ENCODE results near the gene CDH24.
"Not testable (repeated sequence)": the region's sequence is repeated elsewhere in the genome, so short reads cannot be mapped to it uniquely, and the experiment has no call there.

GRCh38 chr14:23013749-23014054, 43.6 kb downstream of the CDH24 start:
- not testable (repeated sequence) for TF ChIP-seq CTCF (IDR thresholded peaks at IDR 0.05); POLR2AphosphoS5 (IDR thresholded peaks at IDR 0.05); EP300 (IDR thresholded peaks at IDR 0.05); POLR2A (IDR thresholded peaks at IDR 0.05; ENCODE audit: low read depth)
